NCI-H526 (cell line): ENCODE measurements around the gene FGFRL1.
"Not testable (repeated sequence)": the region's sequence is repeated elsewhere in the genome, so short reads cannot be mapped to it uniquely, and the experiment has no call there.

ENCODE experiments used
- DNase-seq, 2 experiments: peaks; one replicate each; lab custom pipeline; 2025; lab: John Stamatoyannopoulos, UW

The FGFRL1 gene

GRCh38 chr4:973431-974397 is 37.7 kb upstream of the FGFRL1 start, which contains the start of gene DGKQ:
TSS of gene DGKQ (minus strand) at chr4:973569. CDS start at chr4:973482, 87 bp downstream.
- peak in 1 of 2 experiments; percentile 80 for DNase-seq

- no peak for DNase-seq
Measured at GRCh38 chr4:974668-975067, 36.8 kb upstream of the FGFRL1 start.

GRCh38 chr4:976016-976415 is 35.4 kb upstream of the FGFRL1 start:
- DNase-seq: not testable (repeated sequence)

GRCh38 chr4:978957-979701 is 32.3 kb upstream of the FGFRL1 start:
- no peak for DNase-seq

GRCh38 chr4:982291-982690 is 29.1 kb upstream of the FGFRL1 start:
- no peak for DNase-seq

GRCh38 chr4:982814-983213 is 28.6 kb upstream of the FGFRL1 start:
- no peak for DNase-seq

GRCh38 chr4:984336-985054 is 26.9 kb upstream of the FGFRL1 start:
- DNase-seq: no peak

- peak; percentile 52 to 88 for DNase-seq
Measured at GRCh38 chr4:985123-985830, 26.1 kb upstream of the FGFRL1 start.

GRCh38 chr4:986428-986878 is 25.0 kb upstream of the FGFRL1 start:
- DNase-seq: peak in 1 of 2 experiments; percentile 67

- peak; percentile 33 to 87 for DNase-seq
Measured at GRCh38 chr4:986879-987623, 24.4 kb upstream of the FGFRL1 start, which contains the start of gene IDUA. TSS of gene IDUA (plus strand) at chr4:987044. CDS start at chr4:987085, 41 bp downstream.

GRCh38 chr4:987624-988513 is 23.6 kb upstream of the FGFRL1 start:
- no peak for DNase-seq

- no peak for DNase-seq
Measured at GRCh38 chr4:988726-989721, 22.4 kb upstream of the FGFRL1 start.

GRCh38 chr4:989722-990471 is 21.5 kb upstream of the FGFRL1 start:
- no peak for DNase-seq

GRCh38 chr4:990746-991367 is 20.6 kb upstream of the FGFRL1 start:
- DNase-seq: no peak

- DNase-seq: no peak
Measured at GRCh38 chr4:991451-992296, 19.8 kb upstream of the FGFRL1 start.
